ENCODE results near the gene RTP5. TPM values are rescaled to one million over a fixed set of nuclear protein-coding genes. Genes with fewer than 3 reads are reported as not detected.
A peak's percentile ranks its signal among the peaks of the same experiment; 100 is the strongest.

The RTP5 gene
- total RNA-seq, 6 experiments from 2014 or later = not detected

DNA sequence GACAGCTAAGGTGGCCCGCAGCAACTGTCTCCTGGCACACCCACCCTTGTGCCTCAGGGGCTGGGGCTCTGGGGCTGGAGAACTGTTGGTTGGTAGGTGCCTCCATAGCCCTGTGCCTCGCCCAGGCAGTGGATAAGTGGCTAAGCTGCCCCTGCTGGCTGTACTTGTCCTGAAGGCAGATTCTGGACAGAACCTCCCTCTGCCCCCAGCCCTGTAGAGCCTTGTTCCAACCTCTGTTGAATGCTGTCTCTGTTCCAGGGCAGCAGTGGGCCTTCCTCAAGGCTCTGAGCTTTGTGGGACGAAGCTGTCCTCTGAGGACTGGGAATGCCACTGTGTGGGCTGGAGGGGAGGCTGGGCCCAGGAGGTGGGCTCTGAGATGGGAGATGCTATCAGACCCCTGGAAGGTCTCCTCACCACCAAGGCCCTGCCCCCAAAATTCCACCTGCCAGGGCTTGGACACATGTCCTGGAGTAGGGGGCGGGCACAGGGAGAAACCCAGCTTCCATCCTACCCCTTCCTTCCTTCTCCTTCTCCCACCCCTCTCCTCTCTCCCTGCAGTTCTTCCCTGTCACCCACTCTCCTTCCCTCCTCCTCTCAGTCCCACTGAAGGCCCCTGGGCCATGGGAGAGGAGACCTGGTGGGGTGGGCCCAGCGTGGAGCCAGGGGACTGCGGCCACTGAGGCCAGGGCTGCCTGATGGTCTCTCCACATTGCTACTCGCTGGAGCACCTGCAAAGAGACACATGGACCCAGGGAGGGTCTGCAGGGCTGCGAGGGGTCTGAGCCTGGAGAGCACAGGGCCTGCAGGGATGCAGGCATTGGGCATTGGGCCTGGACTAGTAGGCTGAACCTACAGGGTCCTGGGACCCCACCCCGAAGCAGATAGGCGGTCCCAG is 9.1 kb upstream of the RTP5 start:
- H3K36me3 Mint-ChIP-seq (ENCODE audit: low read depth) = peaks cover 11% of the 10 kb centered on the region
- no peak overlapping the region; the same call in 1 of the 2 replicates for H3K4me3 Mint-ChIP-seq
- H3K27me3 Mint-ChIP-seq (ENCODE audit: insufficient read depth) = peaks cover 11% of the 10 kb centered on the region
- H3K4me1 Mint-ChIP-seq (ENCODE audit: low read depth) = no peaks in the 10 kb centered on the region; the same call in 1 of the 2 replicates
- H3K27ac Mint-ChIP-seq = no peak overlapping the region
- DNase-seq = no peak
- H3K9me3 Mint-ChIP-seq = peaks cover 6% of the 10 kb centered on the region
- TF ChIP-seq, protein P1, sequence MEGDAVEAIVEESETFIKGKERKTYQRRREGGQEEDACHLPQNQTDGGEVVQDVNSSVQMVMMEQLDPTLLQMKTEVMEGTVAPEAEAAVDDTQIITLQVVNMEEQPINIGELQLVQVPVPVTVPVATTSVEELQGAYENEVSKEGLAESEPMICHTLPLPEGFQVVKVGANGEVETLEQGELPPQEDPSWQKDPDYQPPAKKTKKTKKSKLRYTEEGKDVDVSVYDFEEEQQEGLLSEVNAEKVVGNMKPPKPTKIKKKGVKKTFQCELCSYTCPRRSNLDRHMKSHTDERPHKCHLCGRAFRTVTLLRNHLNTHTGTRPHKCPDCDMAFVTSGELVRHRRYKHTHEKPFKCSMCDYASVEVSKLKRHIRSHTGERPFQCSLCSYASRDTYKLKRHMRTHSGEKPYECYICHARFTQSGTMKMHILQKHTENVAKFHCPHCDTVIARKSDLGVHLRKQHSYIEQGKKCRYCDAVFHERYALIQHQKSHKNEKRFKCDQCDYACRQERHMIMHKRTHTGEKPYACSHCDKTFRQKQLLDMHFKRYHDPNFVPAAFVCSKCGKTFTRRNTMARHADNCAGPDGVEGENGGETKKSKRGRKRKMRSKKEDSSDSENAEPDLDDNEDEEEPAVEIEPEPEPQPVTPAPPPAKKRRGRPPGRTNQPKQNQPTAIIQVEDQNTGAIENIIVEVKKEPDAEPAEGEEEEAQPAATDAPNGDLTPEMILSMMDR (IDR thresholded peaks at IDR 0.05) = no peak

DNA sequence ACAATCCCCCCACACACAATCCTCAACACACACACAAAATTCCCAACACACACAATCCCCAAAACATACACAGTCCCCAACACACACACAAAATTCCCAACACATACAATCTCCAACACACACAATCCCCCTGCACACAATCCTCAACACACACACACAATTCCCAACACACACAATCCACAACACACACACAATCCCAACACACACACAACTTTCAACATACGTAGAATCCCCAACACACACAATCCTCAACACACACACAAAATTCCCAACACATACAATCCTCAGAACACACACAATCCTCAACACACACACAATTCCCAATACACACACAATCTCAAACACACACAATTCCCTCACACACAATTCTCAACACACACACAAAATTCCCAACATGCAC is 8.3 kb upstream of the RTP5 start:
- no peak for DNase-seq
- no peaks in the 10 kb centered on the region; the same call in 1 of the 2 replicates for H3K4me1 Mint-ChIP-seq (ENCODE audit: low read depth)
- H3K9me3 Mint-ChIP-seq = peaks cover 6% of the 10 kb centered on the region
- TF ChIP-seq, protein P1 (IDR thresholded peaks at IDR 0.05) = no peak
- peaks cover 12% of the 10 kb centered on the region for H3K27me3 Mint-ChIP-seq (ENCODE audit: insufficient read depth)
- H3K36me3 Mint-ChIP-seq (ENCODE audit: low read depth) = peaks cover 14% of the 10 kb centered on the region
- H3K4me3 Mint-ChIP-seq = no peak overlapping the region
- H3K27ac Mint-ChIP-seq = no peak overlapping the region

DNA sequence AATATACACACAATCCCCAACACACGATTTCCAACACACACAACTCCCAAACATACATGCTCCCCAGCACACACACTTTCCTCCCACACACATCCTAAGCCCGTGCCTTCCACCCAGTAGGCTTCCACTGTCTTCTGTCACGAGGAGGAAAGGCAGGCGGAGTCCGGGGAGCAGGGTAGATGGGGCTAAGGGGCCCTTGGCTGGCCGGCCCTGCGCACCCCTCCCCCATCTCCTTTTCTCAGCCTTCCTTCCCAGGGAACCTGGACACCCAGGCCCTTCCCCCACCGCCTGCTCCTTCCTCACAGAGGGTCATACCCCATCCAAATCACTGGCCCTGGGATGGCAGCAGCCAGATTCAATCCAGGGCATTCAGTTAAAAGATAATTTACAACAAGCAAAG is 7.4 kb upstream of the RTP5 start:
- Mint-ChIP-seq H3K4me1 (ENCODE audit: low read depth) (no peaks in the 10 kb centered on the region; the same call in 1 of the 2 replicates), H3K36me3 (ENCODE audit: low read depth) (peaks cover 14% of the 10 kb centered on the region), H3K27ac (no peak overlapping the region), H3K27me3 (ENCODE audit: insufficient read depth) (peaks cover 10% of the 10 kb centered on the region), H3K4me3 (no peak overlapping the region), H3K9me3 (peaks cover 6% of the 10 kb centered on the region)
- TF ChIP-seq, protein P1 (IDR thresholded peaks at IDR 0.05) = no peak
- no peak for DNase-seq

DNA sequence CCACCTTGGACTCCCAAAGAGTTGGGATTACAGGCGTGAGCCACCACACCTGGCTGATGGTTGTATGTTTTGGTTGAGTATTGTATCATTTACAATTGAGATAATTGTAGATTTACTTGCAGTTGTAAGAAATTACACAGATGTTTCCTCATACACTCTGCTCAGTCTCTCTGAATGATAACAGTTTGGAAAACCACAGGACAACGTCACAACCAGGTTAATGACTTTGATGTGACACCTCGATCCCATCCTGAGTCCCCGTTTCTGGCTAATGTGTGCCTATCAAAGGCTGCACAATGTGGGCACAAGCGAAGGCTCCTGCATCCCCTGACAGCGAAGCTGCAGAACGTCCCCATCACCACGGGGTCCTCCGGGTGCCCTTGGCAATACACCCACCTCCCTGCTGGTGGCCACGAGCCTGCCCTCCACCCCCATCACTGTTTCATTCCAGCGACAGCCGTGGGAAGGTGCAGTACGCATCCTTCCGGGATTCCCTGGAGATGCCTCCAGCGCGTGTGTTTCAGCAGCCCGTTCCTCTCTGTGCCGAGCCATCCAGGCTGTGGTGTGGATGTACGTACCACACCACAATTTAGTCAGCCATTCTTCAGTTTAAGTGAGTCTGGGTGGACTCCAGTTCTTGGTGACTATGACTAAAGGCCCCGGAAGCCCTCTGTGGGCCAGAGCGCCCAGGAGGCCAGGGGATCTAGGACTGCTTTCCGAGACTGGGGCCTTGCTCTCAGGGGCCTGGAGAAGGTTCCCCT is 6.6 kb upstream of the RTP5 start:
- Mint-ChIP-seq H3K27me3 (ENCODE audit: insufficient read depth) (peaks cover 10% of the 10 kb centered on the region), H3K9me3 (peaks cover 6% of the 10 kb centered on the region), H3K4me3 (peak overlapping the region; percentile 53; the same call in 1 of the 2 replicates), H3K36me3 (ENCODE audit: low read depth) (peaks cover 14% of the 10 kb centered on the region), H3K4me1 (ENCODE audit: low read depth) (no peaks in the 10 kb centered on the region; the same call in 1 of the 2 replicates), H3K27ac (no peak overlapping the region)
- no peak for DNase-seq
- TF ChIP-seq, protein P1 (IDR thresholded peaks at IDR 0.05) = no peak

DNA sequence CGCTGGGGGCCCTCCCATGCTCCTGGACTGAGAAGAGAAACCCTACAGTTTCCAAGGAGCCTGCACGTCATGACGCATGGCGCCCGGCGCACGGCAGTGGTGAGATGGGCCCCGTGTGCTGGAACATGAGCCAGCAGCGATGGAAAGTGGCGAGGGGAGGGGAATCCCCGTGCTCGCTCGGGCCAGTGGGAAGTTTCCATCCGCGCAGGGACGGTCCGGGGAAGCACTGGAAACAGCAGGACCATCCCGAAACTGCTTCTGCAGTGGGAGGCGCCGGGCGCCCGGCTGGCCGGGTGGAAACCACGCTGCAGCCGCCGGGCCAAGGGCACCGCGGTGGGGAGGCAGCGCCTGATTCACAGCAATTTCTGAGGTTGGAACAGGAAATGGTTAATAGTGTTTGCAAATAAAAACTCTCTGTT is 6.0 kb upstream of the RTP5 start:
- peaks cover 14% of the 10 kb centered on the region for H3K36me3 Mint-ChIP-seq (ENCODE audit: low read depth)
- no peaks in the 10 kb centered on the region; the same call in 1 of the 2 replicates for H3K4me1 Mint-ChIP-seq (ENCODE audit: low read depth)
- H3K4me3 Mint-ChIP-seq = peak overlapping the region; percentile 53; the same call in 1 of the 2 replicates
- TF ChIP-seq, protein P1 (IDR thresholded peaks at IDR 0.05) = no peak
- H3K9me3 Mint-ChIP-seq = peaks cover 6% of the 10 kb centered on the region
- H3K27ac Mint-ChIP-seq = no peak overlapping the region
- no peak for DNase-seq
- peaks cover 10% of the 10 kb centered on the region for H3K27me3 Mint-ChIP-seq (ENCODE audit: insufficient read depth)

Data from HFFc6 (cell line).